Measurements from ENCODE around the gene MCTP1. TPM values are rescaled to one million over a fixed set of nuclear protein-coding genes. Genes with fewer than 3 reads are reported as not detected.

MCTP1 gene
- total RNA-seq, 2 donors from 2014 or later: 5.1 to 10.0 TPM

GRCh38 chr5:95130941-95131340, 154.0 kb downstream of the MCTP1 start:
- no peak for DNase-seq (ENCODE audit: low spot score)
- no peaks in the 10 kb centered on the region for H3K9me3 ChIP-seq
- peak overlapping the region in 1 of 2 donors; percentile 11 for H3K27ac ChIP-seq
- H3K4me3 ChIP-seq: no peak overlapping the region
- H3K36me3 ChIP-seq: no peaks in the 10 kb centered on the region
- no peak for TF ChIP-seq CTCF (IDR thresholded peaks at IDR 0.05)
- no peaks in the 10 kb centered on the region for H3K27me3 ChIP-seq
- no peaks in the 10 kb centered on the region for H3K4me1 ChIP-seq

GRCh38 chr5:95124731-95125130, 160.2 kb downstream of the MCTP1 start:
- DNase-seq (ENCODE audit: low spot score): no peak
- Histone ChIP-seq H3K4me1 (no peaks in the 10 kb centered on the region), H3K27me3 (no peaks in the 10 kb centered on the region), H3K36me3 (no peaks in the 10 kb centered on the region), H3K9me3 (peaks cover 0 to 5% of the 10 kb centered on the region in 2 donors), H3K4me3 (no peak overlapping the region), H3K27ac (no peak overlapping the region)
- no peak for TF ChIP-seq CTCF (IDR thresholded peaks at IDR 0.05)

GRCh38 chr5:95124101-95124500, 160.8 kb downstream of the MCTP1 start:
- peaks cover 0 to 5% of the 10 kb centered on the region in 2 donors for H3K9me3 ChIP-seq
- no peaks in the 10 kb centered on the region for H3K36me3 ChIP-seq
- no peak overlapping the region for H3K27ac ChIP-seq
- H3K4me3 ChIP-seq: no peak overlapping the region
- no peak for DNase-seq (ENCODE audit: low spot score)
- no peaks in the 10 kb centered on the region for H3K4me1 ChIP-seq
- TF ChIP-seq CTCF (IDR thresholded peaks at IDR 0.05): no peak
- H3K27me3 ChIP-seq: no peaks in the 10 kb centered on the region

DNA sequence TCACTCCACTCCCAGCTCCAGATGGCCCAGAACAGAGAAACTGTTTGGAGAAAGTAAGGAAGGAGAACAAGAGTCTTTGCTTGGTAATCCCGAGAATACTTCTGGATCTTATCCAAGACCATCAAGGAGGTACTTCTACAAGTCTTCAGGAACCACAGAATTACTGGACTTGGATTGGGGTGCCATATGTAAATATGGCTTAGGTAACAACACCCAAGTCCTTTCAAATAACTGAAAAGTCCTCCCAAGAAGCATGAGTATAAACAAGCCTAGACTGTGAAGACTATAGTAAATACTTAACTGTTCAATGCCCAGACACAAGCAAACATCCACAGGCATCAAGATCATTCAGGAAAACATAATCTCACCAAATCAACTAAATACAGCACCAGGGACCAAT, 170.0 kb downstream of the MCTP1 start:
- peaks cover 0 to 10% of the 10 kb centered on the region in 2 donors for H3K9me3 ChIP-seq
- no peak overlapping the region for H3K27ac ChIP-seq
- H3K27me3 ChIP-seq: no peaks in the 10 kb centered on the region
- H3K4me3 ChIP-seq: no peak overlapping the region
- DNase-seq (ENCODE audit: low spot score): no peak
- no peak for TF ChIP-seq CTCF (IDR thresholded peaks at IDR 0.05)
- H3K36me3 ChIP-seq: no peaks in the 10 kb centered on the region
- no peaks in the 10 kb centered on the region for H3K4me1 ChIP-seq

DNA sequence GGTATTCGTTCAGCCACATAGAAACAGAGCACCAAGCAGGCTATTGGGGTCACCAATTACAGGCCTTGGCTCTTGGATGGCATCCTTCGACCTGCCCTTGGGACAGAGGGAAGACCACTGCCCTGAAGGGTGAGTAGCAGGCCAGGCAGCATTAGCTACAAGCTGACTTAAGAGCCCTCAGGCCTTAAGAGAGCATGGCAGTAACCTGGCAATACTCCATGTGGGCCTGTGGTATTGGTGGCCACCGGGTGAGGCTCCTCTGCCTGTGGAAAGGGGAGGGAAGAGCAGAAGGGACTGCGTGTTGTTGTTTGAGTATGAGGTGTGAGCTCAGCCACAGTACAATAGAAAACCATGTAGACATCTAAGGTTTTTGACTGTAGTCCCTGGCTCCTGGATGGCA, 170.6 kb downstream of the MCTP1 start:
- Histone ChIP-seq H3K4me1 (no peaks in the 10 kb centered on the region), H3K9me3 (peaks cover 0 to 10% of the 10 kb centered on the region in 2 donors), H3K27ac (no peak overlapping the region), H3K36me3 (no peaks in the 10 kb centered on the region), H3K27me3 (no peaks in the 10 kb centered on the region), H3K4me3 (no peak overlapping the region)
- no peak for DNase-seq (ENCODE audit: low spot score)
- no peak for TF ChIP-seq CTCF (IDR thresholded peaks at IDR 0.05)

DNA sequence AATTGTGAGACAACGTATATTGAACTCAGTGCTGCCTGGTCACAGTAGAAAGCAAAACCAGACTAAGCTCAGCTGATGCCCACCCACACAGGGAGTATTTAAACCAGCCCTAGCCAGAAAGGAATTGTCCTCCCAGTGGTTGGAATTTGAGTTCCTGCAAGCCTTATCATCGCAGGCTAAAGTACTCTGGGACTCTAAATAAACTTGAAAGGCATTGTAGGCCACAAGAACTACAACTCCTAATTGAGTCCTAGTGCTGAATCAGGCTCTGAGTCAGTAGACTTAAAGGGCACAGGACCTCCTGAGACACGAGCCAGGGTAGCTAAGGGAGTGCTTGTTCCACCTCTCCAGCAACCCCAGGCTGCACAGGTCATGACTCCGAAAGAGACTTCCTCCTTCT, 171.4 kb downstream of the MCTP1 start:
- Histone ChIP-seq H3K27ac (no peak overlapping the region), H3K4me1 (no peaks in the 10 kb centered on the region), H3K4me3 (no peak overlapping the region), H3K27me3 (no peaks in the 10 kb centered on the region), H3K36me3 (no peaks in the 10 kb centered on the region), H3K9me3 (peaks cover 0 to 10% of the 10 kb centered on the region in 2 donors)
- TF ChIP-seq CTCF (IDR thresholded peaks at IDR 0.05): no peak
- DNase-seq (ENCODE audit: low spot score): no peak

Measured in right atrium auricular region (tissue), 2 donors.